H1 (cell line): ENCODE measurements around the gene IL27RA. TPM values are rescaled to one million over a fixed set of nuclear protein-coding genes. Genes with fewer than 3 reads are reported as not detected.
A peak's percentile ranks its signal among the peaks of the same experiment; 100 is the strongest.

Source experiments
- CTCF ChIA-PET: fragments of 300-600 bp; sonication (Branson Sonifier 250); formaldehyde crosslinking; loops from one replicate; lab custom pipeline; 2021; ENCODE audit not compliant: partially characterized antibody; lab: Charles Lee
- POLR2A ChIA-PET: fragments of 300-600 bp; sonication (Branson Sonifier 250); formaldehyde crosslinking; loops from one replicate; lab custom pipeline; 2021; ENCODE audit warnings: inconsistent platforms; ENCODE audit not compliant: partially characterized antibody; lab: Charles Lee
- DNase-seq, 2 experiments: peaks; one replicate each; pipeline versions ENCODE4 v3.0.0 to v3.0.0-alpha.2; 2010 to 2022; ENCODE audit warnings: low spot score in 2 of 2, low read depth in 1 of 2, mixed read lengths in 1 of 2
- FAIRE-seq: peaks from 2 replicates; lab custom pipeline; 2011; peaks lifted over from hg19 to GRCh38; lab: Jason Lieb, UNC
- H2AFZ ChIP-seq: 2 replicates; pipeline ENCODE4 v1.8.1; 2012; ENCODE audit warnings: low read length, inconsistent platforms
- H2AK5ac ChIP-seq: 2 replicates; pipeline ENCODE4 v1.6.1; 2013; ENCODE audit warnings: low read depth, low read length
- H2BK120ac ChIP-seq: replicated peaks from 2 replicates; pipeline ENCODE3; 2013; ENCODE audit warnings: low read depth, low read length, inconsistent platforms
- H2BK12ac ChIP-seq: 2 replicates; pipeline ENCODE4 v1.6.1; 2013; ENCODE audit warnings: low read depth, low read length
- H2BK15ac ChIP-seq: 2 replicates; pipeline ENCODE4 v1.6.1; 2013; ENCODE audit warnings: low read length
- H2BK20ac ChIP-seq: 2 replicates; pipeline ENCODE4 v1.6.1; 2013; ENCODE audit warnings: low read length
- H2BK5ac ChIP-seq: 2 replicates; pipeline ENCODE4 v1.6.1; 2013; ENCODE audit warnings: low read depth, low read length
- H3K14ac ChIP-seq: 2 replicates; pipeline ENCODE4 v1.6.1; 2013; ENCODE audit warnings: inconsistent platforms; ENCODE audit not compliant: insufficient read length
- H3K18ac ChIP-seq: 2 replicates; pipeline ENCODE4 v1.6.1; 2013; ENCODE audit warnings: low read length; ENCODE audit errors: extremely low read depth
- H3K23ac ChIP-seq: 2 replicates; pipeline ENCODE4 v1.6.1; 2013; ENCODE audit warnings: inconsistent platforms; ENCODE audit not compliant: insufficient read length
- H3K23me2 ChIP-seq: 2 replicates; pipeline ENCODE4 v1.6.1; 2013; ENCODE audit warnings: low read depth, low read length
- H3K27ac ChIP-seq: 2 replicates; pipeline ENCODE4 v1.6.1; 2011; ENCODE audit warnings: low read depth, low read length, inconsistent platforms
- H3K27me3 ChIP-seq, 4 experiments: replicated peaks in 1 of 4; 1 replicate in 1 of 4; 2 replicates in 3 of 4; pipeline versions ENCODE4 v1.6.1 to v1.8.1; 2011 to 2013; ENCODE audit warnings: low read length in 3 of 4, mild to moderate bottlenecking in 3 of 4, inconsistent platforms in 2 of 4, mixed read lengths in 2 of 4, moderate library complexity in 1 of 4; ENCODE audit not compliant: control insufficient read depth in 3 of 4, insufficient read depth in 3 of 4; ENCODE audit errors: extremely low read depth in 1 of 4
- H3K36me3 ChIP-seq, 4 experiments: 2 replicates each; pipeline versions ENCODE4 v1.6.1 to v1.8.1; 2011 to 2013; ENCODE audit warnings: mild to moderate bottlenecking in 4 of 4, low read length in 3 of 4, moderate library complexity in 2 of 4, control low read depth in 1 of 4, inconsistent platforms in 1 of 4; ENCODE audit not compliant: insufficient read depth in 4 of 4, control insufficient read depth in 2 of 4
- H3K4ac ChIP-seq: replicated peaks from 2 replicates; pipeline ENCODE3; 2013; ENCODE audit warnings: low read length, low read depth, mixed read lengths, inconsistent platforms; ENCODE audit not compliant: insufficient read length
- H3K4me1 ChIP-seq, 4 experiments: replicated peaks in 1 of 4; 1 replicate in 1 of 4; 2 replicates in 3 of 4; pipeline versions ENCODE4 v1.6.1 to v1.8.1; 2011 to 2013; ENCODE audit warnings: low read length in 3 of 4, inconsistent platforms in 2 of 4, mixed read lengths in 1 of 4; ENCODE audit not compliant: insufficient read depth in 4 of 4, control insufficient read depth in 3 of 4
- H3K4me2 ChIP-seq, 2 experiments: 2 replicates each; pipeline versions ENCODE4 v1.6.1 to v1.8.1; 2011 to 2013; ENCODE audit warnings: low read depth in 2 of 2, low read length in 2 of 2, control low read depth in 1 of 2, inconsistent platforms in 1 of 2, mild to moderate bottlenecking in 1 of 2; ENCODE audit not compliant: insufficient read depth in 1 of 2
- H3K4me3 ChIP-seq, 4 experiments: fragments of 200-600, 300-600 bp in 1 of 4; sonication (generic), shearing (Covaris generic), sonication (Bioruptor Twin) in 1 of 4; 2 replicates each; pipeline versions ENCODE4 v1.5.1 to v1.8.1; 2011 to 2016; ENCODE audit warnings: low read length in 4 of 4, low read depth in 3 of 4, control low read depth in 2 of 4, inconsistent platforms in 2 of 4, mild to moderate bottlenecking in 2 of 4, mixed read lengths in 1 of 4, moderate library complexity in 1 of 4; ENCODE audit not compliant: insufficient read depth in 2 of 4; ENCODE audit errors: extremely low read depth in 1 of 4
- H3K56ac ChIP-seq: replicated peaks from 2 replicates; pipeline ENCODE3; 2013; ENCODE audit warnings: low read depth, mild to moderate bottlenecking, mixed read lengths, low read length, inconsistent platforms; ENCODE audit not compliant: insufficient read length
- H3K79me1 ChIP-seq: 2 replicates; pipeline ENCODE4 v1.6.1; 2013; ENCODE audit warnings: low read depth, low read length, control low read depth
- H3K79me2 ChIP-seq, 2 experiments: 2 replicates each; pipeline versions ENCODE4 v1.6.1 to v1.8.1; 2012 to 2013; ENCODE audit warnings: low read length in 2 of 2, mild to moderate bottlenecking in 2 of 2, inconsistent platforms in 1 of 2; ENCODE audit not compliant: insufficient read depth in 2 of 2, control insufficient read depth in 1 of 2
- H3K9ac ChIP-seq, 4 experiments: replicated peaks in 1 of 4; 1 replicate in 1 of 4; 2 replicates in 3 of 4; pipeline versions ENCODE4 v1.6.1 to v1.8.1; 2011 to 2013; ENCODE audit warnings: low read depth in 3 of 4, low read length in 3 of 4, control low read depth in 2 of 4, mild to moderate bottlenecking in 2 of 4, moderate library complexity in 2 of 4, inconsistent platforms in 1 of 4; ENCODE audit errors: extremely low read depth in 1 of 4
- H3K9me3 ChIP-seq, 2 experiments: 2 replicates each; pipeline versions ENCODE4 v1.6.1 to v1.8.1; 2012 to 2013; ENCODE audit warnings: mild to moderate bottlenecking in 2 of 2, moderate library complexity in 2 of 2, control low read depth in 1 of 2, inconsistent platforms in 1 of 2, low read depth in 1 of 2, low read length in 1 of 2, mixed read lengths in 1 of 2; ENCODE audit not compliant: insufficient read depth in 2 of 2
- H4K20me1 ChIP-seq, 2 experiments: replicated peaks in 1 of 2; 2 replicates each; pipeline versions ENCODE3 to v1.8.1; 2011 to 2013; ENCODE audit warnings: inconsistent platforms in 2 of 2, low read length in 2 of 2, mild to moderate bottlenecking in 1 of 2; ENCODE audit not compliant: insufficient read depth in 2 of 2, control insufficient read depth in 1 of 2
- H4K5ac ChIP-seq: 2 replicates; pipeline ENCODE4 v1.6.1; 2013; ENCODE audit warnings: low read length, low read depth, mixed read lengths, inconsistent platforms; ENCODE audit not compliant: insufficient read length
- H4K8ac ChIP-seq: 2 replicates; pipeline ENCODE4 v1.8.0; 2013; ENCODE audit warnings: mild to moderate bottlenecking, moderate library complexity, low read length, inconsistent platforms; ENCODE audit not compliant: insufficient read depth; ENCODE audit errors: extremely low read depth
- H4K91ac ChIP-seq: replicated peaks from 2 replicates; pipeline ENCODE3; 2013; ENCODE audit warnings: low read length, mixed read lengths, inconsistent platforms; ENCODE audit not compliant: insufficient read length
- BACH1 ChIP-seq: IDR thresholded peaks from 2 replicates; pipeline ENCODE4 v1.6.1; 2012; ENCODE audit warnings: low read length, improper control_type of control experiment
- BCL11A ChIP-seq, 2 experiments: IDR thresholded peaks; one replicate each; pipeline ENCODE4 v1.6.1; 2011; ENCODE audit warnings: low read depth in 2 of 2, low read length in 2 of 2, mild to moderate bottlenecking in 2 of 2
- EGR1 ChIP-seq: IDR thresholded peaks from 2 replicates; pipeline ENCODE4 v1.6.1; 2011; ENCODE audit warnings: low read depth, low read length, borderline replicate concordance
- GTF2F1 ChIP-seq: IDR thresholded peaks from 2 replicates; pipeline ENCODE4 v1.6.1; 2012; ENCODE audit warnings: low read depth, low read length, improper control_type of control experiment, borderline replicate concordance
- KDM4A ChIP-seq: IDR thresholded peaks from one replicate; pipeline ENCODE4 v1.7.1; 2012; ENCODE audit warnings: low read depth, mild to moderate bottlenecking, moderate library complexity, low read length, inconsistent platforms; ENCODE audit not compliant: severe bottlenecking
- RBBP5 ChIP-seq: IDR thresholded peaks from 2 replicates; pipeline ENCODE4 v1.7.1; 2012; ENCODE audit warnings: low read depth, mild to moderate bottlenecking, inconsistent platforms, low read length, moderate library complexity, borderline replicate concordance
- SAP30 ChIP-seq: fragments of 300-600 bp; sonication (generic); IDR thresholded peaks from 2 replicates; pipeline ENCODE4 v1.7.1; 2012; ENCODE audit warnings: low read length, moderate library complexity, mild to moderate bottlenecking, inconsistent platforms; ENCODE audit not compliant: insufficient read depth, insufficient replicate concordance
- SP4 ChIP-seq: IDR thresholded peaks from 2 replicates; pipeline ENCODE4 v1.6.1; 2012; ENCODE audit warnings: low read length, inconsistent platforms
- SUZ12 ChIP-seq: fragments of 200-600 bp; sonication (generic); IDR thresholded peaks from 2 replicates; pipeline ENCODE4 v1.6.1; 2012; ENCODE audit warnings: mild to moderate bottlenecking, inconsistent platforms, low read length, moderate library complexity, mixed read lengths
- TEAD4 ChIP-seq: IDR thresholded peaks from 2 replicates; pipeline ENCODE4 v1.6.1; 2012; ENCODE audit warnings: low read depth, low read length, inconsistent platforms, mixed read lengths
- WGBS, 2 experiments: shearing (Covaris generic) in 1 of 2; methylation state at CpG; one replicate each; pipeline versions ENCODE4 v1.1.6 to v1.1.7; 2013 to 2015; ENCODE audit warnings: low lambda C conversion rate in 2 of 2, mixed read lengths in 2 of 2, inconsistent platforms in 1 of 2, low coverage in 1 of 2, missing lambda C conversion rate in 1 of 2; ENCODE audit not compliant: insufficient replicate concordance in 2 of 2, insufficient coverage in 1 of 2, insufficient read length in 1 of 2; ENCODE audit errors: extremely low coverage in 1 of 2, missing lambda C conversion rate in 1 of 2; 5-methylcytosine and 5-hydroxymethylcytosine counted together
- polyA plus RNA-seq, 7 experiments: library from polyadenylated mRNA; depleted of rRNA in 3 of 7; stranded (reverse) in 5 of 7; unstranded in 2 of 7; fragments of >200 nt in 5 of 7; fragments of 200-250 nt in 2 of 7; gene quantifications; 1 replicate in 5 of 7; 2 replicates in 1 of 7; 4 replicates in 1 of 7; pipeline versions ENCODE4 v1.2.1 to v1.2.3, GENCODE V29; 2011 to 2013; ENCODE audit warnings: missing spikeins in 2 of 7, mixed read lengths in 2 of 7
- total RNA-seq: library from RNA; stranded (reverse); fragmentation: NEBNext Ultra II Directional; extraction: Animal tissue kit (Norgen Biotek cat#: 25700); gene quantifications from 2 replicates; pipeline ENCODE4 v1.2.1, GENCODE V29; 2021
- TF ChIP-seq, protein P1 (sequence below): IDR thresholded peaks from 2 replicates; pipeline ENCODE4 v1.6.1; 2011; ENCODE audit warnings: low read depth, mild to moderate bottlenecking, low read length; ENCODE audit not compliant: insufficient read depth

The IL27RA gene
- total and polyA plus RNA-seq, 2 of the 8 experiments (the other 6 are each of a cell fraction or from before 2014, with no cell fraction given): 9.9 to 14.7 TPM

GRCh38 chr19:14004619-14005348 is 26.8 kb upstream of the IL27RA start:
- H2BK12ac ChIP-seq: no peak overlapping the region
- H4K5ac ChIP-seq: no peak overlapping the region
- peaks cover 3% of the 10 kb centered on the region for H3K79me1 ChIP-seq
- H3K36me3 ChIP-seq: no peaks in the 10 kb centered on the region; a peak in 2 of 8 replicates
- peaks cover 0 to 4% (median under 1%) of the 10 kb centered on the region in 4 experiments; a peak in 5 of 7 replicates for H3K4me1 ChIP-seq
- no peak overlapping the region for H3K14ac ChIP-seq
- H3K27me3 ChIP-seq: no peaks in the 10 kb centered on the region
- peak overlapping the region; percentile 30 for H3K27ac ChIP-seq
- no peak overlapping the region for H4K8ac ChIP-seq
- no peak overlapping the region for H3K23ac ChIP-seq
- no peak overlapping the region for H3K4ac ChIP-seq
- peaks cover 5% of the 10 kb centered on the region; the same call in 1 of the 2 replicates for H3K23me2 ChIP-seq
- peak overlapping the region; percentile 35; the same call in 1 of the 2 replicates for H2BK5ac ChIP-seq
- H3K4me2 ChIP-seq: peak overlapping the region; percentile 41 to 56; a peak in 3 of 4 replicates
- ChIA-PET CTCF (interaction anchor here (0.6 to 1.8 kb wide), 9 partner anchors 11 to 207 kb away, joined by 3 to 6 read pairs (median 4); partner anchors contain the start of gene IL27RA), POLR2A (interaction anchor here (0.8 to 3.5 kb wide), 11 partner anchors 8 to 124 kb away, joined by 3 to 16 read pairs (median 9); partner anchors contain the start of gene IL27RA)
- H3K9me3 ChIP-seq: no peaks in the 10 kb centered on the region
- DNase-seq: no peak
- no peak for FAIRE-seq
- H4K20me1 ChIP-seq: no peaks in the 10 kb centered on the region
- H2AK5ac ChIP-seq: peak overlapping the region; percentile 72; the same call in 1 of the 2 replicates
- WGBS, 2 experiments: 86% methylated on average over 14 of the region's 14 CpGs; no CpG with 5 or more reads in 1 of the 2 experiments
- H2AFZ ChIP-seq: no peak overlapping the region
- no peak overlapping the region for H4K91ac ChIP-seq
- peak overlapping the region in 2 of 4 experiments; percentile 17 to 81; a peak in 4 of 8 replicates for H3K4me3 ChIP-seq
- no peak overlapping the region for H3K56ac ChIP-seq
- H3K79me2 ChIP-seq: peaks cover 0 to 9% of the 10 kb centered on the region in 2 experiments; a peak in 2 of 4 replicates
- no peak overlapping the region for H2BK120ac ChIP-seq
- H2BK20ac ChIP-seq: 0 out of 2 replicates have a peak overlapping the region, but pooled peaks have one; percentile 74
- no peak overlapping the region for H3K18ac ChIP-seq
- H3K9ac ChIP-seq: no peak overlapping the region
- H2BK15ac ChIP-seq: peak overlapping the region; percentile 55; the same call in 1 of the 2 replicates
- TF ChIP-seq GTF2F1: no peak
- TF ChIP-seq EGR1: no peak
- no peak for TF ChIP-seq BCL11A (IDR thresholded peaks at IDR 0.05; ENCODE audit: low read depth in 2 of 2, low read length in 2 of 2)
- TF ChIP-seq TEAD4: no peak
- TF ChIP-seq BACH1: no peak
- TF ChIP-seq SUZ12: no peak
- TF ChIP-seq, protein P1, sequence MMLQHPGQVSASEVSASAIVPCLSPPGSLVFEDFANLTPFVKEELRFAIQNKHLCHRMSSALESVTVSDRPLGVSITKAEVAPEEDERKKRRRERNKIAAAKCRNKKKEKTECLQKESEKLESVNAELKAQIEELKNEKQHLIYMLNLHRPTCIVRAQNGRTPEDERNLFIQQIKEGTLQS: no peak
- TF ChIP-seq RBBP5: no peak
- TF ChIP-seq SP4: no peak
- no peak for TF ChIP-seq KDM4A
- no peak for TF ChIP-seq SAP30
